ENCODE data around the gene MYO3B. TPM values are rescaled to one million over a fixed set of nuclear protein-coding genes. Genes with fewer than 3 reads are reported as not detected.

MYO3B gene
- total RNA-seq, 1 donor from 2014 or later = 27.3 TPM

GRCh38 chr2:170170281-170171040 is 7.5 kb upstream of the MYO3B start:
- H2AFZ ChIP-seq (replicated peaks) = peak overlapping the region; percentile 89
- H3K9me3 ChIP-seq (ENCODE audit: low read depth) = no peaks in the 10 kb centered on the region
- no peak overlapping the region for H3K9ac ChIP-seq
- no peak overlapping the region for H3K4me2 ChIP-seq
- no peaks in the 10 kb centered on the region for H3F3A ChIP-seq (ENCODE audit: low read depth)
- no peaks in the 10 kb centered on the region for H3K36me3 Mint-ChIP-seq
- H3K4me3 Mint-ChIP-seq = no peak overlapping the region
- peaks cover 12% of the 10 kb centered on the region for H3K4me1 Mint-ChIP-seq
- no peaks in the 10 kb centered on the region for H3K27me3 ChIP-seq
- H3K4me3 ChIP-seq = no peak overlapping the region
- no peak for TF ChIP-seq CTCF (IDR thresholded peaks at IDR 0.05)
- no peak for TF ChIP-seq EZH2phosphoT487 (IDR thresholded peaks at IDR 0.05)
- TF ChIP-seq EZH2 (IDR thresholded peaks at IDR 0.05) = no peak
- H3K9me3 Mint-ChIP-seq = no peaks in the 10 kb centered on the region
- no peaks in the 10 kb centered on the region for H4K20me1 ChIP-seq (ENCODE audit: low read depth)
- H3K27ac Mint-ChIP-seq = no peak overlapping the region
- H3K27ac ChIP-seq = no peak overlapping the region
- H3K27me3 Mint-ChIP-seq (ENCODE audit: insufficient read depth, low read depth) = peaks cover 2% of the 10 kb centered on the region
- H3K36me3 ChIP-seq = no peaks in the 10 kb centered on the region
- H3K79me2 ChIP-seq (ENCODE audit: low read depth) = no peaks in the 10 kb centered on the region
- H3K4me1 ChIP-seq = peaks cover 7% of the 10 kb centered on the region
- no peak for DNase-seq (ENCODE audit: low spot score)

DNA sequence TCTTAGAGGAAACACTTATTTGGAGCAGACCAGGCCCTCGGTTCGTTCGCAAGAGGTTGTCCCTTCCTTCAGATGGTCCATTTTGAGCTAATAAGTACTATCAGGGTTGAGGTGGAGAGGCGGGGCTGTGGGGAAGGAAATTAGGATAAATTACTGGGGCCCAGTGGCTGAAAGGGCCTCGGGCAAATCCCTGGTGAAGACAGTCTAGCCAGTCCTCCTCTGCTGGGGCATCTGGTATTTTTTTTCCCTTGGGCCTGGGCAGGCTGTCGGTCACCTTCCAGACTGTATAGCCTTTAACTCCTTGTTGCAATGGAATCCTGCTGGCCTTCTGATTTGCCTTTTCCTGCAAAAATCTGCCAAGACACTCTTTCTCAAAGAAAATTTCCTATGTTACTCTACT is 1.7 kb upstream of the MYO3B start:
- H3K27me3 Mint-ChIP-seq (ENCODE audit: insufficient read depth, low read depth) = peaks cover 3% of the 10 kb centered on the region

DNA sequence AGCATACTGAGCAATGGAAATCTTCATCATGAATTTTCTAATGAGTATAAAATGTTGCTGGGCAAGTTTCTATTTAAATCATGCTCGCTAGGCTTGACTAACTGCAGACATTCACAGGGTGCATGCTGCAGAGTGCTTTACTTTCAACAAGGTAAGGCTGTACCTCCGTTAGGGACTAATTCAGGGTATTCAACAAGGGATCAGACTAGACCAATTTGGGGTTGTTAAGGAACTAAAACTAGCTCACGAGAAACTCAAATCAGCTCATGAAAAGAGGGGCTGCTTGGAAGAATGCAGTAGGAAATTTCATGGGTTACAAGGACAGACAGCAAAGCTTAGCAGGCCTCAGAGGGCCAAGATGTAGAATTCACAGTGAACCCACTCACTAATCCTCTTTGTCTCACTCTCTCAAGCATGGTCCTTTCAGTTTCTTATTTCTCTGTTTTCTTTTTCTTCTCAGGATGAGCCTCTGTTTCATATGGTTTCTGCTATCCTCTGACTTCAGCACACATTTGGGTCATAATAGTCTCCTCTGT is 2.2 kb downstream of the MYO3B start:
- peaks cover 9% of the 10 kb centered on the region for H3K9me3 Mint-ChIP-seq
- peaks cover 20% of the 10 kb centered on the region for H3K4me1 ChIP-seq
- H3K36me3 ChIP-seq = no peaks in the 10 kb centered on the region
- peak overlapping the region; percentile 58 for H2AFZ ChIP-seq (replicated peaks)
- H3K4me3 ChIP-seq = no peak overlapping the region
- peaks cover 19% of the 10 kb centered on the region for H3F3A ChIP-seq (ENCODE audit: low read depth)
- peak; percentile 24 for DNase-seq (ENCODE audit: low spot score)
- no peaks in the 10 kb centered on the region for H4K20me1 ChIP-seq (ENCODE audit: low read depth)
- no peak overlapping the region for H3K27ac ChIP-seq
- H3K27me3 Mint-ChIP-seq (ENCODE audit: insufficient read depth, low read depth) = peaks cover 4% of the 10 kb centered on the region
- no peaks in the 10 kb centered on the region for H3K36me3 Mint-ChIP-seq
- H3K4me1 Mint-ChIP-seq = peaks cover 42% of the 10 kb centered on the region
- no peak overlapping the region for H3K4me2 ChIP-seq
- no peaks in the 10 kb centered on the region for H3K79me2 ChIP-seq (ENCODE audit: low read depth)
- peak overlapping the region; percentile 84 for H3K27ac Mint-ChIP-seq
- H3K27me3 ChIP-seq = no peaks in the 10 kb centered on the region
- no peak overlapping the region for H3K9ac ChIP-seq
- peaks cover 4% of the 10 kb centered on the region for H3K9me3 ChIP-seq (ENCODE audit: low read depth)
- no peak for TF ChIP-seq EZH2phosphoT487 (IDR thresholded peaks at IDR 0.05)
- no peak for TF ChIP-seq EZH2 (IDR thresholded peaks at IDR 0.05)
- no peak for TF ChIP-seq CTCF (IDR thresholded peaks at IDR 0.05)
- H3K4me3 Mint-ChIP-seq = no peak overlapping the region

More for the DNA sequence above, 1.7 kb upstream of the MYO3B start:
- Mint-ChIP-seq H3K4me3 (no peak overlapping the region), H3K4me1 (peaks cover 39% of the 10 kb centered on the region), H3K27ac (peak overlapping the region; percentile 74), H3K9me3 (no peaks in the 10 kb centered on the region), H3K36me3 (no peaks in the 10 kb centered on the region)
- Histone ChIP-seq H3K4me1 (peaks cover 20% of the 10 kb centered on the region), H3K36me3 (no peaks in the 10 kb centered on the region), H3K27ac (no peak overlapping the region), H3K79me2 (ENCODE audit: low read depth) (no peaks in the 10 kb centered on the region), H3K27me3 (no peaks in the 10 kb centered on the region), H2AFZ (replicated peaks) (peak overlapping the region; percentile 77), H3F3A (ENCODE audit: low read depth) (peaks cover 14% of the 10 kb centered on the region), H3K9me3 (ENCODE audit: low read depth) (no peaks in the 10 kb centered on the region), H3K4me3 (no peak overlapping the region), H3K9ac (no peak overlapping the region), H3K4me2 (no peak overlapping the region), H4K20me1 (ENCODE audit: low read depth) (no peaks in the 10 kb centered on the region)
- no peak for DNase-seq (ENCODE audit: low spot score)
- TF ChIP-seq EZH2 (IDR thresholded peaks at IDR 0.05) (no peak), CTCF (IDR thresholded peaks at IDR 0.05) (no peak), EZH2phosphoT487 (IDR thresholded peaks at IDR 0.05) (no peak)
